ENCODE measurements around the gene AKIP1. TPM values are rescaled to one million over a fixed set of nuclear protein-coding genes. Genes with fewer than 3 reads are reported as not detected.
"Not testable (repeated sequence)": the region's sequence is repeated elsewhere in the genome, so short reads cannot be mapped to it uniquely, and the experiment has no call there.

The AKIP1 gene
- total RNA-seq, 1 experiment from 2014 or later: 70.5 TPM

GRCh38 chr11:8917157-8917825 is 6.3 kb downstream of the AKIP1 start:
- peak; percentile 94 for DNase-seq (ENCODE audit: low read depth)

- no peak for DNase-seq (ENCODE audit: low read depth)
These were observed 11.7 kb downstream of the AKIP1 start for GRCh38 chr11:8922691-8923090.

DNA sequence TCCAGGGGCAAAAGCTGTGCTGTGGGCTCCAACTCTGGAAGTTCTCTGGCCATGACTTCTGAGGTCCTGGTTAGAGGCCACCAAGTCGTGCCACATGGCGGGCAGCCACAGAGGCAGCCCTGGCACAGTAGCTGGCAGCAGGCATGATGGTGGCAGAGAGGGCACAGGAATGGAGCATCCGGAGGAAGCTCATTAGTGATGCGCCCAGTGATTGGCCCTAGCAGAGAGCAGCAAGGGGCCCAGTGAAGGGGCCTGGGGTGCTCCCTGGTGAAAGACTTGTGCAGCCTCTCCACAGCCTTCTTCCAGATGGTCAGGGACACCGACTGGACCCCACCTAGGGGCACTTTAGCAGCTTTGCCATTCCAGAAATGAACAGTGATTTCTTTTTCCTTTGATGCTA is 14.7 kb downstream of the AKIP1 start:
- DNase-seq (ENCODE audit: low read depth): no peak

DNA sequence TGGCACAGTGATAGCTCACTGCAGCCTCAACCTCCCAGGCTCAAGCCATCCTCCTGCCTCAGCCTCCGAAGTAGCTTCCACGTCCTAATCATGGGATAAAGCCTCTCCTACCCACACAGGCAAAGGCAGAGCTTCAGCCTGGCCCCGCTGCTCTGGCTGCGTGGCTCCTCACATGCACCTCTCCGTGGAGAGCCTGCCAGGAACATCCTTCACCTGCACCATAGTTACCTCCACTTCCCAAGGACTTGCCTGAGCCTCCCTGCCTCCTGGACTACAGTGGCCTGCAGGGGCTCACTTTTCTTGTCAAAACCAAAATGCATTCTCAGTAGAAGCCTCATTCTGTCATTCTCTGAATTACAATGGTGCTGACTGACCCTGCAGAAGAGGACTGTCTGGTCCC is 15.2 kb downstream of the AKIP1 start:
- no peak for DNase-seq (ENCODE audit: low read depth)

- no peak for DNase-seq (ENCODE audit: low read depth)
These were observed 16.2 kb downstream of the AKIP1 start for GRCh38 chr11:8927233-8927632.

- DNase-seq (ENCODE audit: low read depth): no peak
These were observed 17.2 kb downstream of the AKIP1 start for GRCh38 chr11:8928205-8928604.

DNA sequence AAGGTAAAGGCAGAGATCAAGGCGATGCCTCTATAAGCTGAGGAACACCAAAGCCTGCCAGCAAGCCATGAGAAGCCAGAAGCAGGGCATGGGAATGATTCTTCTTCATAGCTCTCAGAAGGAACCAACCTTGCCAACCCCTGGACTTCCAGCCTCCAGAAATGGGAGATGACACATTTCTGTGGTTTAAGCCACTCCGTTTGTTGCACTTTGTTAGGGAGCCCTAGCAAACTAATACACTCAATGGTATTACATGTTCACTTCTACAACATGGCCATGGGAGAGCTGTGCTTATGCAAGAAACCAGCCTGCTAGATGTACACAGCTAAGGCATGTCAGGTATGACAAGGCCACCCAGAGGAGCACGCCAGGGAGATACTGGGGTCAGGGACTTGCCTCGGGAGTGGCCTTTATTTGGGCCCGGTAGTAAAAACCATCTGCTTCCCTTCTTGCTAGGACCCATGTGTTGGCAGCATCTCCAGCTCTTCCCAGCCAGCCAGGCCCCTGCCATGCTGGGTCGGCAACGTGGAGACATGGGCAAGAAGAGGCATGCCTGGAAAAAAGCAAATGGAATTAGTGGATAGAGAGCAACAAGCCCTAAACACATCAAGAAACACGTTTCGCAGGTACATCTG is 18.1 kb downstream of the AKIP1 start:
- peak; percentile 85 for DNase-seq (ENCODE audit: low read depth)

DNA sequence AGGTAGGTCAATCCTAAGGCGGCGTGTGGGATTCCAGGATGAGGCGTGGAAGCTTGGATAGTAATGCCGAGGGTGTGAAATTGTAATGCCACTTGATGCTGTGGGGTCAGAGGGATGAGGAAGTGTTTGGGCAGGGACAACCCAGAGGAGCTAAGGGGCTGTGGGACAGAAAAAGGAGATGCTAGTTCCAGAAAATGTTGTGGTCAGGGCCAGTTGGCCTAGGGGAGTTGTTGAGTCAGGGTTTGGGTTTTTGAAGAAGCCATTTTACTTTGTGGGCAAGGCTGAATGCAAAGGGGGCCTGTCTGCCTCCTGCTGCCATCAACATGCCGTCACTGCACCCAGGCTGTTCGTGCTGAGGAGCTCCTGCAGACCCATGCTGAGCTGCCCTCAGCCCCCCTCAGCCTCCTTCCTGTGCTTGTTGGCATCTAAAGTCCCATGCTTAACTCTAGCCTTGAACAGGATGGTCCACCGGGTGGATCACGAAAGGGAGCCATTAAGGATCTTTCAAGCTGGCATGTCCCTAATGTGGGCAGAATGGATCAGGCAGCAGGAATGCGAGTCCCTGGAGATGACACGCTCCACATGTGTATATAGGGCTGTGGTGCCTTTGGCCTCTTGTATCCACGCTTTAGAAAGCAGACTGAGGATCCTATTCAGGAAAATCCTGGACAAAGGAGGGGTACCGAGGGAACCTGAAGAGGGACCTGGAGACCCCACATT is 19.6 kb downstream of the AKIP1 start:
- DNase-seq (ENCODE audit: low read depth): peak; percentile 57

- DNase-seq (ENCODE audit: low read depth): no peak
These were observed 21.7 kb downstream of the AKIP1 start, which contains the start of gene C11orf16 for GRCh38 chr11:8932564-8933180. Gene C11orf16, minus strand, starts transcription at chr11:8932947. Its CDS starts 639 bp downstream, at chr11:8932308.

DNA sequence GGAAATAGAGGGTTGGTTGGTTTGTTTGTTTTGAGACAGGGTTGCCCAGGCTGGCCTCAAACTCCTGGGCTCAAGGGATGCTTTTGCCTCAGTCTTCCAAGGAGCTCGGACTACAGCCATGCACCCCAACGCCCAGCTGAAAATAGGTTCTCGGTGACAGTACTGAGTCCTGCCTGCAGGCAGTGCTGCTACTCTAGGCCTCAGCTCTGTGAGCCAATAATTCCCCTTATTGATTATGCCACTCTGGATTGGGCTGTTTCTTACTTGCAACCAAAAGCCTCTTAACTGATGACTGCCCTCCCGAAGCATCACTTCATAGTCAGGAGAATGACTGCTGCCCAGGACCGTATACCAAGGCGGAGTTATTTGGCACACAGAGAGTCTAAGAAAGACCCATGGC is 22.9 kb downstream of the AKIP1 start:
- DNase-seq (ENCODE audit: low read depth): no peak

DNA sequence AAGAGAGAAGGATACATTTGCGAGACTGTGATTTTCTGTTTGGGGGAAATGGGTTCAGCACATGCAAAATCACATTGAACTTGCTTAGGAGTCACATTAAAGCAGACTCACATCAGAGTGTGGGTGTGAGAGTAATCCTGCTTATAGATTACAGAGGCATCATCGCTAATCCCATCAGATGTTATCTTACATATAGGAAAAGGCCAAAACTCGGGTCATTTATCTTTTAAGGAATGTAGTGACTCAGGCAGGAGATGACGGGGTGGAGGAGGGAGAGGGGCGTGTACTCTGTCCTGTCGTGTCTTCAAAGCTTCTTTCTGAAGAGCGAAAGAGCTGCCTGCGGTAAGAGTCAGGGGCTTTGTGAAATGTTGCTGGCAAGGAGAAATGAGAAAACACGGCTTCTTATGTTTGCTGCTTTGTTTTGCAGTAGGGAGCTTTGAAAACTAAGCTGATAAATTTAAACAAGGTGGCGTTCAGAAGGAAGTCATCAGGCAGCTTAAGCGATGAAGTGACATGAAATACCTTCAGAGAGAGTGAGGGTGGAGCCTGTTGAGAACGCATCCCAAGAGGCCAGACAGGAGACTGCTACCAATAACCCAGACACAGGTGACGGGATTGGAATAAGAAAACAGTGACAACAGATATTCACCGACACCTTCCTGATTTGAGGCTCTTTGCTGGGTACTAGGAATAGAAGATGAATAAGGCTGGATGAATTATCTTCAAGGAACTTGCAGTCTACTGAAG is 23.9 kb downstream of the AKIP1 start:
- peak; percentile 65 for DNase-seq (ENCODE audit: low read depth)

DNA sequence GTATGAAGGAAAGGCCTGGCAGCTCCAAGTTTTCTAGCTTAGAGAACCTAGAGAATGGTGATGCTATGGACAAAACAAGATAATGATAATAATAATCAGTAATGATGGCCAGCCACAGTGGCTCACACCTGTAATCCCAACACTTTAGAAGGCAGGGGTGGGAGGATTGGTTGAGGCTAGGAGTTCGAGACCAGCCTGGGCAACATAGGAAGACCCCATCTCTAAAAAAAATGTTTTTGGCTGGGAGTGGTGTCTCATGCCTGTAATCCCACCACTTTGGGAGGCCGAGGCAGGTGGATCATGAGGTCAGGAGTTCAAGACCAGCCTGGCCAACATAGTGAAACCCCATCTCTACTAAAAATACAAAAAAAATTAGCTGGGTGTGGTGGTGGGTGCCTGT is 24.8 kb downstream of the AKIP1 start:
- not testable (repeated sequence) for DNase-seq (ENCODE audit: low read depth)

- DNase-seq (ENCODE audit: low read depth): no peak
These were observed 26.2 kb downstream of the AKIP1 start for GRCh38 chr11:8937159-8937558.

DNA sequence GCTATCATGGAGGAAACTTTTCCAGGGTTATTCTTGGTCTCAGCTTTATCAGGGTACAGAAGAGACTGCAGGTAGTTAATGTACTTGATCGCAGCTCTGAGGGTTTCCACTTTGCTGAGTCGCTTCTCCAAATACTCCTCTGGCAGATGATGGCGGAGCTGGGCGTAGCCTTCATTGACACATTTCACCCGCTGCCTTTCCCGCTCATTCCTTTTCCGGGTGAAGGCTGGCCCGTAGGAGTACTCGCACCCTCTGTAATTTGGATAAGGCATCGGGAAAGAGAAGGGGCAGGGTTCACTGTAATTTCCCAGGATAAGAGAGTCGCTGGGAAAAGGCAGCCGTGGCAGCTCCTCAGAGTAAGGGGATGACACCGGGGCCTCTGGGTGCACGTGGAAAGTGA is 26.7 kb downstream of the AKIP1 start:
- DNase-seq (ENCODE audit: low read depth): no peak

DNA sequence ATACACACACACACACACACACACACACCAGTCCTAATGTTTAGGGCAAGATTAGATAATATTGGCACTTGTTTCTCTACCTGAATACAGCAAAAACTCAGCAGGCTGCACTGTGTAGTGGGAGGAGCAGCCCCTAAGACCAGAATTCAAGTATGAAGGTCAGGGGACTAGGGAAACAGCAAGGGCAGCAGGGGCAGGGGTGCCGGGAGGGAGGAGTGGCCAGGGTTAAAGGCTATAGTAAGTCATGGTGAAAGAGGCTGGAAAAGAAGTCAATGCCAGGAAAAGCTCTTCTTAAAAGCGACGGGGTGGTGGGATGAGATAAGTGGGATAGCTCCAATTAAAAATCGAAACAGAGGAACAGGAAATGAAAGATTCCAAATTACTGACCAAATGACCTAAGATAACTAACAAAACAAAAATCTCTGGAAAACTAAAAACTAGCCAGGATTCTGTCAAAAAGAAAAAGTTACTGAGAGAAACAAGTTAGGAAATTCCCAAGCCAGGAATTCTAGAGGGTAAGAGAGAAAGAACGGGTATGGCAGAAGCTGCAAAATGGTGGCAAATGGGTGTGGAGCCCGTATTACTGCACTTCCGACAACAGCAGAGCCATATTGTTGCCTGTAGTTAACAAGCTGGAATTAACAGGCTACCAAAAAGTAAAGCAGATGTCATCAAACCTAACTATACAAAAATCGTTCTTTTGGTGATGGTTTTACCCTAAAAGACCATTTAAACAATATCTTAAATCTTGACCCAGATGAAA is 30.5 kb downstream of the AKIP1 start:
- DNase-seq (ENCODE audit: low read depth): no peak

DNA sequence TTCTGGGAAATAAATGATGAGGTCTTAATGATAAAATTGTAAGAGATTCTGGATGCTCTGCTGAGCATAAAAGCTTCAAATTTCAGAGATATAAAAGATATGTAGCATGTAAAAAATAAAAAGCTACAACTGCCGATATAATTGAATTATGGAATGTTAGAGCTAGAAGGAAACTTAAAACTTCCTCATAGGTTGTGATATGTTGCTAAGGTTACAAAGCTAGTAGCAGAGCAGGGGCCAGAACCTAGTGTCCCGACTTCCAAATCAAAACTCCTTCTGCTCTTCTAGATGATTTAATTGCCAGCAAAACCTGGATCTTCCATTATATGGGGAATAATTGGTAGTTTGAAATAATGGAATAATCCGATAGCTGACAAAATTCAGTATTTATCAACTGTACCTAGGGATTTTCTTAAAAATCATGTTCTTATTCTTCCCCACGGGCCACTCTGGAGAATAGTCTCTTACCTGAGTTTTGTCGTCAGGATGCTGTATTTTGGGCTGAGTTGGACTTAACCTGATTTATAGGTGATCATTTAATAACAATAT is 31.6 kb downstream of the AKIP1 start, which contains the start of gene ASCL3:
TSS of gene ASCL3 (minus strand) at position 499 of the 549 bp plus-strand sequence. CDS start 4,855 bp downstream, outside the sequence.
- no peak for DNase-seq (ENCODE audit: low read depth)

- no peak for DNase-seq (ENCODE audit: low read depth)
These were observed 36.4 kb downstream of the AKIP1 start for GRCh38 chr11:8947230-8947943.

DNA sequence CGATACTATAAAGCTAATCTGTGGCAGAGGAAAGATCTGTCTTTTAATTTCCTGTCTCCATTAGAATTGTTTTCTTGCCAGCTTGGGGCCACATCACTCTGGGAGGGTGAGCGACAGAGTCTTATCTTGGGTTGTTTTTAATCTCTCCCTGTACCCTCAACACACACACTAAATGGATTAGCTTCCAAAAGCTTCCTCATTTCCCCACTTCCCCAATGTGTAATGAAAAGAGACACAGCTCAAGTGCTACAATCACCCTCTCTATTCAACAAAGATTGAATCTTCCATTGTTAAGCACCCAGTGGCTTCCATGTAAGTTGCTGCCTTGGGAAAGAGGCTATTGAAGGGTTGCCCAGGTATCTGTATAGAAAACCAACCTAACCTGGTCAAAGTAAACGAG is 37.9 kb downstream of the AKIP1 start:
- no peak for DNase-seq (ENCODE audit: low read depth)

DNA sequence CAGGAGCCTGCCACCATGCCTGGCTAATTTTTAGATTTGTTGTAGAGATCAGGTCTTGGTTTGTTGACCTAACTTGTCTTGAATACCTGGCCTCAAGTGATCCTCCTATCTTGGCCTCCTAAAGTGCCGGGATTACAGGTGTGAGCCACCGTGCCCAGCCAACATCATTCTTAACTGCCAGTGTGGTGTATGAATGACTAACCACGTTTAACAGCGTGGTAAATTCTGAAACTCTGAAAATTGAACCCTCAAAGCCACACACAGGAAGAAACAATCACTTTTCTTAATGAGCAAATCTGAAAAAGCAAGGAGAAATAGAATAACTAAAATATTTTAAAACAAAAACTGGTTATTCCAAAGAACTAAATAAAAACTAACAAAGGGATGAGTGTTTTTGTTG is 45.9 kb downstream of the AKIP1 start:
- DNase-seq (ENCODE audit: low read depth): peak; percentile 41
